ENCODE data around the gene CDH12. TPM values are rescaled to one million over a fixed set of nuclear protein-coding genes. Genes with fewer than 3 reads are reported as not detected.

CDH12 gene
- total and polyA plus RNA-seq, 4 donors: 0.02 to 3.7 (median 0.31) TPM; not detected in 1

GRCh38 chr5:22625451-22625850, 227.7 kb downstream of the CDH12 start:
- ATAC-seq (ENCODE audit: insufficient read depth, low FRiP score) (no peak), DNase-seq (no peak)
- WGBS, 2 donors: 86% methylated on average over 2 of the region's 2 CpGs
- no peaks in the 10 kb centered on the region for H3K36me3 ChIP-seq (ENCODE audit: control insufficient read depth in 4 of 4, insufficient read depth in 4 of 4, low read length in 4 of 4)
- H3K9me3 ChIP-seq (ENCODE audit: control insufficient read depth in 4 of 4, insufficient read depth in 3 of 4, low read length in 3 of 4): peaks cover 0 to 8% (median 2%) of the 10 kb centered on the region in 4 donors
- TF ChIP-seq, protein P1, sequence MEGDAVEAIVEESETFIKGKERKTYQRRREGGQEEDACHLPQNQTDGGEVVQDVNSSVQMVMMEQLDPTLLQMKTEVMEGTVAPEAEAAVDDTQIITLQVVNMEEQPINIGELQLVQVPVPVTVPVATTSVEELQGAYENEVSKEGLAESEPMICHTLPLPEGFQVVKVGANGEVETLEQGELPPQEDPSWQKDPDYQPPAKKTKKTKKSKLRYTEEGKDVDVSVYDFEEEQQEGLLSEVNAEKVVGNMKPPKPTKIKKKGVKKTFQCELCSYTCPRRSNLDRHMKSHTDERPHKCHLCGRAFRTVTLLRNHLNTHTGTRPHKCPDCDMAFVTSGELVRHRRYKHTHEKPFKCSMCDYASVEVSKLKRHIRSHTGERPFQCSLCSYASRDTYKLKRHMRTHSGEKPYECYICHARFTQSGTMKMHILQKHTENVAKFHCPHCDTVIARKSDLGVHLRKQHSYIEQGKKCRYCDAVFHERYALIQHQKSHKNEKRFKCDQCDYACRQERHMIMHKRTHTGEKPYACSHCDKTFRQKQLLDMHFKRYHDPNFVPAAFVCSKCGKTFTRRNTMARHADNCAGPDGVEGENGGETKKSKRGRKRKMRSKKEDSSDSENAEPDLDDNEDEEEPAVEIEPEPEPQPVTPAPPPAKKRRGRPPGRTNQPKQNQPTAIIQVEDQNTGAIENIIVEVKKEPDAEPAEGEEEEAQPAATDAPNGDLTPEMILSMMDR (IDR thresholded peaks at IDR 0.05; ENCODE audit: control extremely low read depth, extremely low read depth): no peak
- no peak overlapping the region for H3K9ac ChIP-seq (ENCODE audit: insufficient read depth in 1 of 2, low read length in 2 of 2)
- no peak overlapping the region for H3K27ac ChIP-seq (ENCODE audit: low read depth in 1 of 2, low read length in 1 of 2)
- H3K4me3 ChIP-seq: no peak overlapping the region
- no peaks in the 10 kb centered on the region for H3K4me1 ChIP-seq (ENCODE audit: control insufficient read depth in 5 of 5, insufficient read depth in 5 of 5, low read length in 5 of 5)
- H3K27me3 ChIP-seq (ENCODE audit: control insufficient read depth in 3 of 3, insufficient read depth in 3 of 3, low read length in 2 of 3): no peaks in the 10 kb centered on the region

DNA sequence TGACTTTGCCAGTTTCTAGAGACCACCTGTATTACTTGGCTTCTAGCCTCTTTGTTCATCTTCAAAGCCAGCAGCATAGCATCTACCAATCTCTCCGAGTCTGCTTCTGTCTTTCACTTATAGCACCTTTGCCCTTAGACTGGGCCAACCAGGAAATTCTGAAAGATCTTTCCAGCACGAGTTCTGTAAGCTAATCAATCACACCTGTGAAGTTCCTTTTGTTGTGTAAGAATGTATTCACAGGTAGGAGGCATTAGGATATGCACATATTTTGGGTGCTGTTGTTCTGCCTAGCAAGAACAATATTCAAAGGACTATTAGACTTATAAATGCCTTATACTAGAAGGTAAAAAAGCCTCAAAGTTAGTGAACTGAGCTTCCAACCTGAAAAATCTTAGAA, 232.1 kb downstream of the CDH12 start:
- H3K9me3 ChIP-seq (ENCODE audit: control insufficient read depth in 4 of 4, insufficient read depth in 3 of 4, low read length in 3 of 4): peaks cover 0 to 7% (median 0%) of the 10 kb centered on the region in 4 donors
- ATAC-seq (ENCODE audit: insufficient read depth, low FRiP score) (no peak), DNase-seq (no peak)
- TF ChIP-seq, protein P1 (IDR thresholded peaks at IDR 0.05; ENCODE audit: control extremely low read depth, extremely low read depth): no peak
- no peaks in the 10 kb centered on the region for H3K36me3 ChIP-seq (ENCODE audit: control insufficient read depth in 4 of 4, insufficient read depth in 4 of 4, low read length in 4 of 4)
- H3K4me1 ChIP-seq (ENCODE audit: control insufficient read depth in 5 of 5, insufficient read depth in 5 of 5, low read length in 5 of 5): no peaks in the 10 kb centered on the region
- WGBS, 2 donors: 12 to 18% methylated on average over 2 of the region's 2 CpGs
- H3K4me3 ChIP-seq: no peak overlapping the region
- H3K27me3 ChIP-seq (ENCODE audit: control insufficient read depth in 3 of 3, insufficient read depth in 3 of 3, low read length in 2 of 3): no peaks in the 10 kb centered on the region
- H3K9ac ChIP-seq (ENCODE audit: insufficient read depth in 1 of 2, low read length in 2 of 2): no peak overlapping the region
- no peak overlapping the region for H3K27ac ChIP-seq (ENCODE audit: low read depth in 1 of 2, low read length in 1 of 2)

DNA sequence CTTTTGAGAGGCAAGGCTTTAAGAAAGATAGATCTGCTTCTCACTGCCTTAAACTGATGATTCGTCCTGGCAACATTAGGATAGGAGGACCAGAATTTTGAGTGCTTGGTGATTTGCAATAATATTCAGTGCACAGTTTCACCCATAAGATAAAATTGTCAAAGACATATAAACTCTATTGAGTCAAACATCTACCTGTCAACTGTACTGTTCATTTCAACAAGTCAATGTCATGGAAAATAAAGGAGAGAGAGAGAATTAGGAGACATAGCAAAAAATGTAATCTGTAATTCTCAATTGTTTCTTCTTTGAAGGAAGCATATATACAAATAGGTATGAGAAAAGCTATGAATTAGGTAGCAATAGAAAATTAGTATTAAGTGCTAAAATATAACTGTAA, 237.2 kb downstream of the CDH12 start:
- Histone ChIP-seq H3K27ac (ENCODE audit: low read depth in 1 of 2, low read length in 1 of 2) (no peak overlapping the region), H3K9me3 (ENCODE audit: control insufficient read depth in 4 of 4, insufficient read depth in 3 of 4, low read length in 3 of 4) (no peaks in the 10 kb centered on the region), H3K4me1 (ENCODE audit: control insufficient read depth in 5 of 5, insufficient read depth in 5 of 5, low read length in 5 of 5) (no peaks in the 10 kb centered on the region), H3K27me3 (ENCODE audit: control insufficient read depth in 3 of 3, insufficient read depth in 3 of 3, low read length in 2 of 3) (no peaks in the 10 kb centered on the region), H3K9ac (ENCODE audit: insufficient read depth in 1 of 2, low read length in 2 of 2) (no peak overlapping the region), H3K4me3 (no peak overlapping the region), H3K36me3 (ENCODE audit: control insufficient read depth in 4 of 4, insufficient read depth in 4 of 4, low read length in 4 of 4) (no peaks in the 10 kb centered on the region)
- TF ChIP-seq, protein P1 (IDR thresholded peaks at IDR 0.05; ENCODE audit: control extremely low read depth, extremely low read depth): no peak
- 59 to 79% methylated on average over 1 of the region's 1 CpG for WGBS, 2 donors
- DNase-seq: no peak
- ATAC-seq (ENCODE audit: insufficient read depth, low FRiP score): no peak

DNA sequence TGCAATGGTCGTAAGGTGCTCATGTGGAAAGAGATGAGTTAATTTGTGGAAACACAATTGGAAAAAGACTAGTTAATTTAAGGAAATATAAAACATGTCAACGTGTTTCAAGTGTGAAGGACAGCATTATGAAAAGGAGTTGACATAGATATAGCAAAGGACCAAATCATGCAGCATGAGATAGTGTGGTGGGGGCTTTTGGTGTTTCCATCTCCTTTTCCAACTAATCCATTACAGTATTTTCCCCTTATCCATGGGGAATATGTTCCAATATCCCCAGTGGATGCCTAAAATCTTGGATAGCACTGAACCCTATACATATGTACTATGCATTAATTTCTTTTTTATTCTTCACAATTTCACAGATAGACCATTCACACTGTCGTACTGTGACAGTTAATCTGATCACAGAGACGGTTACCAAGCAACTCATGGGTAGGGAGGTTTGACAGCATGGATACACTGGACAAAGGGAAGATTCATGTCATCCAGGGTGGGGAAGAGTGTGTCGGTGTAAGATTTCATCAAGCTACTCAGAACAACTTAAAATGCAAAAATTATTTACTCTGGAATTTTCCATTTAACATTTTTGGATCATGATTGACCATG, 238.6 kb downstream of the CDH12 start:
- 74 to 81% methylated on average over 5 of the region's 5 CpGs for WGBS, 2 donors
- TF ChIP-seq, protein P1 (IDR thresholded peaks at IDR 0.05; ENCODE audit: control extremely low read depth, extremely low read depth): no peak
- no peaks in the 10 kb centered on the region for H3K27me3 ChIP-seq (ENCODE audit: control insufficient read depth in 3 of 3, insufficient read depth in 3 of 3, low read length in 2 of 3)
- H3K9ac ChIP-seq (ENCODE audit: insufficient read depth in 1 of 2, low read length in 2 of 2): no peak overlapping the region
- no peaks in the 10 kb centered on the region for H3K36me3 ChIP-seq (ENCODE audit: control insufficient read depth in 4 of 4, insufficient read depth in 4 of 4, low read length in 4 of 4)
- no peaks in the 10 kb centered on the region for H3K9me3 ChIP-seq (ENCODE audit: control insufficient read depth in 4 of 4, insufficient read depth in 3 of 4, low read length in 3 of 4)
- ATAC-seq (ENCODE audit: insufficient read depth, low FRiP score) (no peak), DNase-seq (no peak)
- no peaks in the 10 kb centered on the region for H3K4me1 ChIP-seq (ENCODE audit: control insufficient read depth in 5 of 5, insufficient read depth in 5 of 5, low read length in 5 of 5)
- H3K4me3 ChIP-seq: no peak overlapping the region
- no peak overlapping the region for H3K27ac ChIP-seq (ENCODE audit: low read depth in 1 of 2, low read length in 1 of 2)

Data from lung (tissue), 12 donors.